IMR-90 (cell line): ENCODE results near the gene CDV3. TPM values are rescaled to one million over a fixed set of nuclear protein-coding genes. Genes with fewer than 3 reads are reported as not detected.

ENCODE experiments used
- ATAC-seq: fragments of 200-7000 bp; cut with Tn5 transposase; 2 replicates; pipeline ENCODE4 v1.9.1; 2020; ENCODE audit warnings: low read depth, mild to moderate bottlenecking, moderate library complexity
- BruUV-seq: library from RNA; stranded (reverse); fragments of 400-500 nt; replicated peaks from 2 replicates; lab custom pipeline; 2021; lab: Mats Ljungman, UMichigan
- CTCF ChIA-PET: fragments of 300-600 bp; formaldehyde crosslinking; extraction: SDS; loops from one replicate; lab custom pipeline; 2021; ENCODE audit warnings: antibody characterized with exemption; lab: Yijun Ruan, JAX
- POLR2A ChIA-PET: fragments of 300-600 bp; sonication (Branson Sonifier 250); formaldehyde crosslinking; loops from one replicate; lab custom pipeline; 2022; ENCODE audit warnings: antibody characterized with exemption; ENCODE audit not compliant: unreplicated experiment; lab: Charles Lee
- DNase-seq: peaks from one replicate; pipeline ENCODE4 v3.0.0; 2013
- H2AFZ ChIP-seq: replicated peaks from 2 replicates; pipeline ENCODE3; 2013; ENCODE audit warnings: low read length, mild to moderate bottlenecking; ENCODE audit not compliant: poor library complexity
- H2AK5ac ChIP-seq: 2 replicates; pipeline ENCODE4 v1.6.1; 2013; ENCODE audit warnings: low read depth, low read length, inconsistent platforms
- H2AK9ac ChIP-seq: replicated peaks from 2 replicates; pipeline ENCODE3; 2013; ENCODE audit warnings: mild to moderate bottlenecking, low read depth, low read length, moderate library complexity; ENCODE audit not compliant: poor library complexity
- H2BK120ac ChIP-seq: 2 replicates; pipeline ENCODE4 v1.6.1; 2013; ENCODE audit warnings: low read depth, low read length, inconsistent platforms
- H2BK15ac ChIP-seq: 3 replicates; pipeline ENCODE4 v1.6.1; 2013; ENCODE audit warnings: low read depth, low read length, inconsistent platforms
- H2BK20ac ChIP-seq: 2 replicates; pipeline ENCODE4 v1.6.1; 2013; ENCODE audit warnings: low read depth, mild to moderate bottlenecking, inconsistent platforms, low read length, moderate library complexity
- H2BK5ac ChIP-seq: 2 replicates; pipeline ENCODE4 v1.6.1; 2013; ENCODE audit warnings: mild to moderate bottlenecking, low read depth, low read length, inconsistent platforms; ENCODE audit not compliant: poor library complexity, severe bottlenecking
- H3K14ac ChIP-seq: replicated peaks from 2 replicates; pipeline ENCODE4 v1.6.1; 2013; ENCODE audit warnings: low read depth, low read length, inconsistent platforms
- H3K18ac ChIP-seq: 2 replicates; pipeline ENCODE4 v1.6.1; 2013; ENCODE audit warnings: low read depth, low read length, control low read depth
- H3K23ac ChIP-seq: 2 replicates; pipeline ENCODE4 v1.6.1; 2013; ENCODE audit warnings: low read depth, low read length, inconsistent platforms
- H3K27ac ChIP-seq: 2 replicates; pipeline ENCODE4 v1.5.1; 2013; ENCODE audit warnings: mild to moderate bottlenecking, control low read depth, low read length; ENCODE audit not compliant: insufficient read depth
- H3K27me3 ChIP-seq: 2 replicates; pipeline ENCODE4 v1.6.1; 2013; ENCODE audit warnings: low read length; ENCODE audit not compliant: control insufficient read depth, insufficient read depth
- H3K36me3 ChIP-seq: 2 replicates; pipeline ENCODE4 v1.6.1; 2013; ENCODE audit warnings: low read length, mixed read lengths; ENCODE audit not compliant: control insufficient read depth, insufficient read depth
- H3K4ac ChIP-seq: 2 replicates; pipeline ENCODE4 v1.6.1; 2013; ENCODE audit warnings: low read depth, low read length, inconsistent platforms
- H3K4me1 ChIP-seq: 2 replicates; pipeline ENCODE4 v1.6.1; 2013; ENCODE audit warnings: low read length, mixed read lengths; ENCODE audit not compliant: control insufficient read depth, insufficient read depth
- H3K4me2 ChIP-seq: 2 replicates; pipeline ENCODE4 v1.6.1; 2013; ENCODE audit warnings: low read depth, mild to moderate bottlenecking, control low read depth, low read length, moderate library complexity
- H3K4me3 ChIP-seq: 2 replicates; pipeline ENCODE4 v1.5.1; 2013; ENCODE audit warnings: low read depth, mild to moderate bottlenecking, control low read depth, low read length, moderate library complexity; ENCODE audit not compliant: insufficient read depth
- H3K56ac ChIP-seq: 2 replicates; pipeline ENCODE4 v1.6.1; 2013; ENCODE audit warnings: low read length, inconsistent platforms; ENCODE audit not compliant: insufficient read depth; ENCODE audit errors: extremely low read depth
- H3K79me1 ChIP-seq, 2 experiments: 2 replicates each; pipeline ENCODE4 v1.6.1; 2013; ENCODE audit warnings: low read length in 2 of 2, inconsistent platforms in 1 of 2, low read depth in 1 of 2
- H3K9ac ChIP-seq: 2 replicates; pipeline ENCODE4 v1.6.1; 2013; ENCODE audit warnings: low read depth, low read length, control low read depth
- H3K9me1 ChIP-seq: 2 replicates; pipeline ENCODE4 v1.6.1; 2013; ENCODE audit warnings: low read length, inconsistent platforms; ENCODE audit not compliant: insufficient read depth
- H3K9me3 ChIP-seq: 2 replicates; pipeline ENCODE4 v1.6.1; 2013; ENCODE audit warnings: low read length; ENCODE audit not compliant: control insufficient read depth, insufficient read depth
- H4K20me1 ChIP-seq: 2 replicates; pipeline ENCODE4 v1.6.1; 2013; ENCODE audit warnings: low read length, inconsistent platforms; ENCODE audit not compliant: insufficient read depth
- H4K5ac ChIP-seq: 2 replicates; pipeline ENCODE4 v1.6.1; 2013; ENCODE audit warnings: mild to moderate bottlenecking, low read depth, low read length, control low read depth
- H4K8ac ChIP-seq, 2 experiments: 2 replicates each; pipeline ENCODE4 v1.6.1; 2013; ENCODE audit warnings: low read depth in 2 of 2, low read length in 2 of 2, control low read depth in 1 of 2, inconsistent platforms in 1 of 2
- H4K91ac ChIP-seq: 2 replicates; pipeline ENCODE4 v1.6.1; 2013; ENCODE audit warnings: low read depth, low read length, inconsistent platforms; ENCODE audit not compliant: insufficient read depth
- CEBPB ChIP-seq: IDR thresholded peaks from 2 replicates; pipeline ENCODE4 v1.6.1; 2012; ENCODE audit warnings: low read depth, low read length, improper control_type of control experiment
- MAFK ChIP-seq: IDR thresholded peaks from 2 replicates; pipeline ENCODE4 v1.6.1; 2012; ENCODE audit warnings: low read depth, low read length, improper control_type of control experiment
- MAZ ChIP-seq: IDR thresholded peaks from 2 replicates; pipeline ENCODE4 v1.6.1; 2012; ENCODE audit warnings: low read depth, mild to moderate bottlenecking, low read length, improper control_type of control experiment, moderate library complexity, borderline replicate concordance
- MXI1 ChIP-seq: IDR thresholded peaks from 2 replicates; pipeline ENCODE4 v1.6.1; 2012; ENCODE audit warnings: low read depth, mild to moderate bottlenecking, low read length, moderate library complexity, borderline replicate concordance
- RAD21 ChIP-seq: IDR thresholded peaks from 2 replicates; pipeline ENCODE4 v1.6.1; 2012; ENCODE audit warnings: low read length, improper control_type of control experiment
- WGBS, 2 experiments: methylation state at CpG; one replicate each; pipeline versions ENCODE4 v1.1.5 to v1.1.7; 2013; ENCODE audit warnings: missing lambda C conversion rate in 2 of 2; ENCODE audit not compliant: insufficient read length in 1 of 2; ENCODE audit errors: extremely low coverage in 2 of 2; 5-methylcytosine and 5-hydroxymethylcytosine counted together
- dilution Hi-C: fragments of 300-500 bp; cut with HindIII; formaldehyde crosslinking; loops from one replicate; pipeline ENCODE4 v1.14.3; 2018; ENCODE audit warnings: low sequenced_read_pairs; ENCODE audit not compliant: unreplicated experiment
- in situ Hi-C: fragments of 300-500 bp; cut with MboI; formaldehyde crosslinking; loops from 3 replicates; pipeline ENCODE4 v1.14.3; 2019; ENCODE audit warnings: low sequenced_read_pairs, inconsistent platforms, mixed read lengths
- intact Hi-C: fragments of 100-400 bp; cut with micrococcal nuclease; formaldehyde crosslinking; loops from 2 replicates; pipeline ENCODE4 v1.10.0; 2022
- polyA plus RNA-seq, 3 experiments: library from polyadenylated mRNA; depleted of rRNA; stranded (reverse); fragments of >200 nt; gene quantifications; 2 replicates each; pipeline ENCODE4 v1.2.3, GENCODE V29; 2012; ENCODE audit warnings: low replicate concordance in 1 of 3
- total RNA-seq: library from RNA; depleted of rRNA; stranded (reverse); fragments of >200 nt; gene quantifications from 2 replicates; pipeline ENCODE4 v1.2.3, GENCODE V29; 2012
- TF ChIP-seq, protein P1 (sequence below): fragments of 150-350 bp; IDR thresholded peaks from 2 replicates; pipeline ENCODE4 v1.6.1; 2016; ENCODE audit warnings: low read depth, mild to moderate bottlenecking, low read length, moderate library complexity, borderline replicate concordance
- TF ChIP-seq, protein P2 (sequence below): fragments of 150-350 bp; IDR thresholded peaks from 2 replicates; pipeline ENCODE4 v1.6.1; 2017; ENCODE audit warnings: mild to moderate bottlenecking, antibody characterized with exemption, low read length, low read depth

CDV3 gene
- total and polyA plus RNA-seq, 2 of the 4 experiments (the other 2 are of a cell fraction), result 93.6 to 120 TPM

DNA sequence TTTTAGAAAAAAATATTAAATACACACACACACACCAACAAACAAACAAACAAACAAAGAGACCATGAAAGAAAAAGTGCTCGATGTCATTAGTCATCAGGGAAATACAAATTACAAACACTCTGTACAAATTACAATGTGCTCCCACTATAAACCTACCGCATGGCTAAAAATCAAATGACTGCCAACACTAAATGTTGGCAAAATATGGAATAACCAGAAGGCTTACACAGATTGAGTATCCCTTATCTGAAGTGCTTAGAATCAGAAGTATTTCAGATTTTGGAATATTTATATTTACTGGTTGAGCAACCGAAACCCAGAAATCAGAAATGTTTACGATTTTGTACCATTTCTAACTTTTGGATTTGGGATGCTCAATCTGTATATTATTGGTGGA is 33.4 kb downstream of the CDV3 start:
- Histone ChIP-seq H3K27ac (no peak overlapping the region), H3K4me2 (no peak overlapping the region), H3K18ac (no peak overlapping the region), H3K4me3 (no peak overlapping the region), H4K5ac (no peak overlapping the region), H2AK5ac (no peak overlapping the region), H3K14ac (no peak overlapping the region), H3K56ac (no peak overlapping the region), H2AK9ac (no peak overlapping the region), H3K4ac (no peak overlapping the region), H2BK5ac (no peak overlapping the region), H3K9me3 (no peaks in the 10 kb centered on the region), H4K8ac (no peak overlapping the region), H3K9me1 (no peaks in the 10 kb centered on the region), H2BK15ac (no peak overlapping the region), H4K20me1 (no peaks in the 10 kb centered on the region), H3K36me3 (peaks cover 12% of the 10 kb centered on the region), H2BK120ac (no peak overlapping the region), H3K27me3 (no peaks in the 10 kb centered on the region), H3K4me1 (no peaks in the 10 kb centered on the region), H2BK20ac (no peak overlapping the region), H2AFZ (no peak overlapping the region), H3K23ac (no peak overlapping the region), H3K9ac (no peak overlapping the region), H3K79me1 (peaks cover 3 to 5% of the 10 kb centered on the region in 2 experiments; a peak in 2 of 4 replicates), H4K91ac (no peak overlapping the region)
- POLR2A ChIA-PET, result interaction anchor here (0.6 kb wide), 1 partner anchor 201 kb away, joined by 9 read pairs; no protein-coding TSS in a partner anchor
- dilution Hi-C loops (no loop called here), intact Hi-C loops (no loop called here), in situ Hi-C loops (loop anchor here (25.0 kb wide), 2 partner anchors 895 to 1120 kb away; partner anchors contain the start of gene NPHP3)
- ATAC-seq (no peak), DNase-seq (no peak)
- no CpG with 5 or more reads among the region's 4 CpGs for WGBS, 2 experiments
- no TSS peak for BruUV-seq
- CTCF ChIA-PET, result no interaction called here
- TF ChIP-seq MAZ, result no peak
- TF ChIP-seq, protein P1, sequence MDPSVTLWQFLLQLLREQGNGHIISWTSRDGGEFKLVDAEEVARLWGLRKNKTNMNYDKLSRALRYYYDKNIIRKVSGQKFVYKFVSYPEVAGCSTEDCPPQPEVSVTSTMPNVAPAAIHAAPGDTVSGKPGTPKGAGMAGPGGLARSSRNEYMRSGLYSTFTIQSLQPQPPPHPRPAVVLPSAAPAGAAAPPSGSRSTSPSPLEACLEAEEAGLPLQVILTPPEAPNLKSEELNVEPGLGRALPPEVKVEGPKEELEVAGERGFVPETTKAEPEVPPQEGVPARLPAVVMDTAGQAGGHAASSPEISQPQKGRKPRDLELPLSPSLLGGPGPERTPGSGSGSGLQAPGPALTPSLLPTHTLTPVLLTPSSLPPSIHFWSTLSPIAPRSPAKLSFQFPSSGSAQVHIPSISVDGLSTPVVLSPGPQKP, result no peak
- no peak for TF ChIP-seq RAD21
- TF ChIP-seq, protein P2, sequence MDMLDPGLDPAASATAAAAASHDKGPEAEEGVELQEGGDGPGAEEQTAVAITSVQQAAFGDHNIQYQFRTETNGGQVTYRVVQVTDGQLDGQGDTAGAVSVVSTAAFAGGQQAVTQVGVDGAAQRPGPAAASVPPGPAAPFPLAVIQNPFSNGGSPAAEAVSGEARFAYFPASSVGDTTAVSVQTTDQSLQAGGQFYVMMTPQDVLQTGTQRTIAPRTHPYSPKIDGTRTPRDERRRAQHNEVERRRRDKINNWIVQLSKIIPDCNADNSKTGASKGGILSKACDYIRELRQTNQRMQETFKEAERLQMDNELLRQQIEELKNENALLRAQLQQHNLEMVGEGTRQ, result no peak
- no peak for TF ChIP-seq CEBPB
- no peak for TF ChIP-seq MAFK
- no peak for TF ChIP-seq MXI1
